HG02981 (cell line): ENCODE data around the gene VASP.
A peak's percentile ranks its signal among the peaks of the same experiment; 100 is the strongest.
"Not testable (repeated sequence)": the region's sequence is repeated elsewhere in the genome, so short reads cannot be mapped to it uniquely, and the experiment has no call there.

Experiments
- ATAC-seq: cut with Tn5 transposase; IDR thresholded peaks from one replicate; pipeline ENCODE4 v1.9.1; 2021; ENCODE audit warnings: mild to moderate bottlenecking, moderate library complexity; ENCODE audit not compliant: unreplicated experiment

Gene VASP

DNA sequence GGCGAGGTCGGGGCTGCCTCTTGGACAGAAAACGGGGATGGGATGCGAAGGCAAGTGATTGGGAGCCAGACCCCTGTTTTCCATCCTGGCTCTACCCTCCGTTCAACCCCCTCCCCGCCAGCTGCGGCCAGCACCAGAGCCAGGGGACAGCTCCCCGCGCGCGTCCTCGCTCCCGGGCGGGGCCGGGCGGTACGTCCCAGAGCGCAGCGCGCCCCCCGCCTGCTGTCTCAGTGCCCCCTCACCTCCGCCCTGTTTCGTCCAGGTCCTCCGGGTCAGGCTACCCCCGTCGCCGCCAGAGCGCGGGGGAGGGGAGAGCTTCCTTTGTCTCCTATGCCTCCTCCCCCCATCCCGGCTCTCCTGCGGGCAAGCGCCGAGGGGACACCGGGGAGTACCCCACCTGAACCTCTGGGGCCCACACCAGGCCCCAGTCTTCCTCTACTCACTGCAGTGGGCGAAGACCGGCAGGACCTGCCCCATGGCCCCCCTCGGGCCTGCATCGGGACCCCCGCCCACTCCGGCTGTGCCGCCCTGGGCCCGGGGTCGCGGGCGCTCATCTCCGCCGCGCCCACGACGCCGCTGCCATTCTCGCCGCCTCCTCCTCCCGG lies 10.8 kb upstream of the VASP start:
- peak; percentile 6 for ATAC-seq

DNA sequence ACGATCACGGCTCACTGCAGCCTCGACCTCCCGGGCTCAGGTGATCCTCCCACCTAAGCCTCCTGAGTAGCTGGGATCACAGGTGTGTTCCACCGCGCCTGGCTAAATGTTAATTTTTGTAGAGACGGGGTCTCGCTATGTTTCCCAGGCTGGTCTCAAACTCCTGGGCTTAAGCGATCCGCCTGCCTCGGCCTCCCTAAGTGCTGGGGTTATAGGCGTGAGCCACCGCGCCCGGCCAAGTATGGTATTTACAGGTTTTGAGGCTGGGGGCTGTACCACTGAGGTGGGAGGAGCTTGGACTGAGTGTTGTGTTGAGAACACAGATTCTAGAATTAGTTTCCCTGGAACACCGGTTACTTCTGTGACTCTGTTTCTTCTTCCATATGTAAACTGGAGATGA lies 9.5 kb upstream of the VASP start:
- ATAC-seq = no peak

DNA sequence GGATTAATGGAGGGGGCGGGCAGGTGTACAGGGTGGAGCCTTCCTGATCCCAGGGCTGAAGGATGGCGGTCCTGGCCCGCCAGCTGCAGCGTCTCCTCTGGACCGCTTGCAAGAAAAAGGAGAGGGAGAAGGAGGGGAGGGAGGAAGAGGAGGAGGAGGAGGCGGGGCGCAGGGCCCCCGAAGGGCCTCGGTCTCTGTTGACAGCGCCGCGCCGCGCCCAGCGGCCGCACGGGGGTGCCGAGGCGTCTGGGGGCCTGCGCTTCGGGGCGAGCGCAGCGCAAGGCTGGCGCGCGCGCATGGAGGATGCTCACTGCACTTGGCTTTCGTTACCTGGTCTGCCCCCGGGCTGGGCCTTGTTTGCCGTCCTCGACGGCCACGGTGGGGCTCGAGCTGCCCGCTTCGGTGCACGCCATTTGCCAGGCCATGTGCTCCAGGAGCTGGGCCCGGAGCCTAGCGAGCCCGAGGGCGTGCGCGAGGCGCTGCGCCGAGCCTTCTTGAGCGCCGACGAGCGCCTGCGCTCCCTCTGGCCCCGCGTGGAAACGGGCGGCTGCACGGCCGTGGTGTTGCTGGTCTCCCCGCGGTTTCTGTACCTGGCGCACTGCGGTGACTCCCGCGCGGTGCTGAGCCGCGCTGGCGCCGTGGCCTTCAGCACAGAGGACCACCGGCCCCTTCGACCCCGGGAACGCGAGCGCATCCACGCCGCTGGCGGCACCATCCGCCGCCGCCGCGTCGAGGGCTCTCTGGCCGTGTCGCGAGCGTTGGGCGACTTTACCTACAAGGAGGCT lies 8.7 kb upstream of the VASP start, which contains the start of gene PPM1N:
TSS of gene PPM1N (plus strand) at position 33 of the 785 bp plus-strand sequence. CDS start at position 63, 30 bp downstream.
- ATAC-seq = no peak

DNA sequence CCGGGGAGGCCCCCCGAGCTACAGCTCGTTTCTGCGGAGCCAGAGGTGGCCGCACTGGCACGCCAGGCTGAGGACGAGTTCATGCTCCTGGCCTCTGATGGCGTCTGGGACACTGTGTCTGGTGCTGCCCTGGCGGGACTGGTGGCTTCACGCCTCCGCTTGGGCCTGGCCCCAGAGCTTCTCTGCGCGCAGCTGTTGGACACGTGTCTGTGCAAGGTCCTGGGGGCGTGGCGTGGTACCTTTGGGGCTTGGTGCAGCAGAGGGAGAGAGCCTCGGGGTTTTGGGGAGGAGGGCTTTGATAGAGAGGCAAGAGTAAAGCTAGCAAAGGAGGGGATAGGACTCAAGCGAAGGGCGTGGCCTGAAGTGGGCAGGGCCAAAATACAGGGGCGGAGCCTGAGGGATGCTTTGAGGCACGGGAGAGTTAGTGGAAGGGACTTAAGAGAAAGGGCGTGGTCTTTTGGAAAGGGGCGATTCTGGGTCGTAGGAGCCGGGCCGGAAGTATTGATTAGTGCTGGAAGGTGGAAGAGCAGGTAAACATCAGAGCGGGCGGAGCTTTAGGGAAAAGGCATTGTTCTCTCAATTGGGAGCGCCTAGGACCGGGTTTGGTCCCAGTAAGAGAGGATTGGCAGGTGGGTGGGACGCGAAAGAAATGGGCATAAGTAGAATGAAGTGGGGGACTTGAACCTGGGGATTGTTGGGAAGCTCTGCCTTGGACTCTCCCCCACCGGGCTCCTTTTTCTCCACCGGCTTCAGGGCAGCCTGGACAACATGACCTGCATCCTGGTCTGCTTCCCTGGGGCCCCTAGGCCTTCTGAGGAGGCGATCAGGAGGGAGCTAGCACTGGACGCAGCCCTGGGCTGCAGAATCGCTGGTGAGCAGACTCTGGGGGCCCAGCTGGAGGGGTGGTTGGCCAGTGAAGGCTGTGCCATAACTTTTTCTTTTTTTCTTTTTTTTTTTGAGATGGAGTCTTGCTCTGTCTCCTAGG lies 7.8 kb upstream of the VASP start:
- ATAC-seq = no peak

DNA sequence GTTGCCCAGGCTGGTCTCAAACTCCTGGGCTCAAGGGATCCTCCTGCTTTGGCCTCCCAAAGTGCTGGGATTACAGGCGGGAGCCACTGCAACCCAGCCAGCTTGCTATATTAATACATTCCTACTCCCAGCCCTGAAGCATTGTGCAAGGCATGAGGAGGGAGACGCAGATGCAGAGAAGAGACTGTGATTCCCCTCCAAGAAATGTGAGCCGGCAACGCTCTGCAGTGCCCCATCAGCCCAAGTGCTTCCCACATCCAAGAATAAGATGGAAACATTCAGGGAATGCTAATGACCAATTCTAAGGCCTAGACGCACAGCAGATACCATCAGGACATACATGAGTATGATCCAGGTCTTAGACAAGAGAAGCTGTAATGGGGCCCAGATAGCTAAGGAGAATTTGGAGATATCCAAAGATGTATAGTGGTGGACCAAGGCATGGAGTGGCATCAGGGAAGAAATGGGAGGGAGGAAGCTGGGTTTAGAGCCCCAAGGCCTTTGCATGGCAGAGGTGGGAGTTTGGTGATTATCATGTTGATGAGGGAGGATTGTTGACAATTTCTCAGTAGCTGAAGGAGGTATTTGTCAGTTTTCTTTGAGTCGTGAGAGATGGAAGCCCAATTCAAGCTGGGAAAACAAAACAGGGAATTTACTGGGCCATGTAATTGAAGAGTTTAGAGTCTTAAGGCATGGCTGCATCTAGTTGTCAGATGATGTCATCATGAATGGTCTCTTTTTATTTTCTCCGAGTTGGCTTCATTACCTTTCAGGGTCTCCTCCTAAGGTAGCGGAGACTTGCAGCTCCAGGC lies 6.2 kb upstream of the VASP start:
- ATAC-seq = no peak

DNA sequence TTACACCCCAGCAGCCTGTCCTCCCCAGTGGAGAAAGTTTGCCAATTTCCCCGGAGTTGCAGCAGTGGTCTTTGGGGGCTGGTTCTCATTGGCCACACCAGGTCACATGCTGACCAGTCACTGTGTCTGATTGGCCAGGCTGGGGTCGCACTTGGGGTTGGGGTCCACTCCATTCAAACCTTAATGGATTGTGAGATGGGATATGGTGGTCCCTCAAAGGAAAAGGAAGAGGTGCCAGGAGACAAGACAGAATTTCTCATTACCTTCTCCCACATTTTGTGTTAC lies 5.6 kb upstream of the VASP start:
- no peak for ATAC-seq

DNA sequence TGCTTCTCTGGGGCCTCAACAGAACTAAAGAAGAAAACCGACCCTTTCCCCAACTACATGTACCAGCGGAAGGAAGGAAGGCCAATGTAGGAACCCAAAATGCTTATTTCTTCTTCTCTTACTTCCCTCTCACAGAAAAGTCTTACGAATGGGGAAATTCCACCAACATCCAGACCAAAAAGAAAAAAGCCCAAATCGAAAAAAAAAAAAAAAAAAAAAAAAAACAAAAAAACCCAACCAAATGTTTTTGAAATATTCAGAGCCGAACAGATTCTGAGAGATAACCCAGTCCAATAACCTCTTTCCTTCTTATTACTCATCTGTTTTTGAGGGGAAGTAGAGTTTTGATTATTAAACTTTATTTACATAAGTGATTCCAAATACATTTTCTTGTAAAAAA lies 5.2 kb upstream of the VASP start:
- no peak for ATAC-seq

DNA sequence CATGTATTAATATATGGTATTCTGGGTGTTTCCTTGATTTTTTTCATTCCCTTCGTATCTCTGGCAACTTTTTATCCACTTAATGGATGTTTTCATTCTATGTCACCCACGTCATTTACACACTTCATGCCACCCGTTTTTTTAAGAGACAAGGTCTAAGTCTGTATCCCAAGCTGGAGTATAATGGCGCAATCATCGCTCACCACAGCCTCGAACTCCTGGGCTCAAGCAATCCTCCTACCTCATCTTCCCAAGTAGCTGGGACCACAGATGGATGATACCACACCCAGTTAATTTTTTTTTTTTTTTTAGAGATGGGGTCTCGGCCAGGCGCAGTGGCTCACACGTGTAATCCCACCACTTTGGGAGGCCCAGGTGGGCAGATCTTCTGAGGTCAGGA lies 3.4 kb upstream of the VASP start:
- ATAC-seq = no peak

DNA sequence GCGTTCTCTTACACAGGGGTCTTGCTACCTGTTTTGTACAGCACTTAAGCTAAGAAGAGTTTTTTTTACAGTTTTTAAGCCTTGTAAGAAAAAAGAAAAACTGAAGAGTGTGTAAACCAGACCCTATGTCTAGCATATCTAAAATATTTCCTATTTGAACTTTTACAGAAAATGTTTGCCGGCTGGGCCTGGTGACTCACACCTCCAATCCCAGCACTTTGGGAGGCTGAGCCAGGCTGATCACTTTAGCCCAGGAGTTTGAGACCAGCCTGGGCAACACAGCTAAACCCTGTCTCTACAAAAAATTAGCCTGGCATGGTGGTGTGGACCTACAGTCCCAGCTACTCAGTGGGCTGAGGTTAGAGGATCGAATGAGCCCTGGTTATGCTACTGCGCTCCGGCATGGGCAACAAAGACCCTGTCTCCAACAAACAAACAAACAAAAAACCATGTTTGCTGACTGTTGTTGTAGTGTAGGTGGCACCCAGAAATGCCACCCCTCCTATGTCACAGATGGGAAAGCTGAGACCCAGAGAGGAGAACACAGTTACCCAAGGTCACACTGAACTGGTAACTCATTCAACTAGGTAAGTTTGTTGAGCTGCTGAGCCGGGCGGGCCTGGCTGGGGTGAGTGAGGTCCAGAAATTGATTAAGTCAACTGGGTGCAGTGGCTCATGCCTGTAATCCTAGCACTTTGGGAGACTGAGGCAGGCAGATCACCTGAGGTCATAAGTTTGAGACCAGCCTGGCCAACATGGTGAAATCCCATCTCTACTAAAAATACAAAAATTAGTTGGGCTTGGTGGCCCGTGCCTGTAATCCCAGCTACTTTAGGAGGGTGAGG lies 1.9 kb upstream of the VASP start:
- no peak for ATAC-seq

DNA sequence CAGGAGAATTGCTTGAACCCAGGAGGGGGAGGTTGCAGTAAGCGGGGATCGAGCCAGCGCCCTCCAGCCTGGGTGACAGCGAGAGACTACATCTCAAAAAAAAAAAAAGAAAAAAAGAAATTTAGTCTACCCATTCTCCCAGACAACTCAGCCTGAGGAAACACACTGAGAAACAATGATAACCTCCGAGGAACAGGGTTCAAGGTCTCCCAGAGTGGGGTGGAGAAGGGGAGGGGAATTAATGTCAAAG lies 1.4 kb upstream of the VASP start:
- no peak for ATAC-seq

DNA sequence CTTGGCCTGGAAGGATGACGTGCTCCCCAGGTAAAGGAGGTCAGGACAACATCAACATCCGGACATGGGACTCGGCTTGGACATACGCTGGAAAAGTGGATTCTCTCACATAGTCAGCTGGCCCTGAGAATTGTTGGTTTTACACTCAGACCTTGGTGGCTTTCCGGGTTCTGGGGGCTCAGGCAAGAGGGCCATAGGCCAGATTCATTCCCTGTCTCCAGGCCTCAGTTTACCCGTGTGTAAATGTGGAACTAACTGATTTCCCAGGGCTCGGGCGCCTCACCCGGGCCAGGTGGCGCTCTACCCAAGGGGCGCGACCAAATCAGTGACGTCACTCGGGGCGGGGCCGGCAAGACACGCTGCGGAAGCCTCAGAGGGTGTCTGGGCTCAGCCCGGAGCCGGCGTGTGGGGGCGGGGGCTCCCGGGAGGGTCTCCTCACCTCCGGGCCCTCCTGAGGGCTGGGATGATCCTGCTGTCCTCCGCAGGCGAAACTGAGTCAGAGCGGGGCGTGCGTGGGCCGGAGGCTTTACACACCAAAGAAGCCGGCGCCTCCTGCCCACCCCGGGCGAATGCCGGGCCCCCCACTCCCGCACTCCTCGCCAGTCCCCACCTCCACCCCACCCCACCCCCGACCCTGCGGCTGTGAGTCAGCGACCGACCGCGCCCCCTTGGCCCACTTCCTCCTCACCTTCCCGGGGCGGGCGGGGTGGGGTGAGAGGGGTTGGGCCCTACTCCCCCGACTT lies 862 bp upstream of the VASP start:
- peak; percentile 44 for ATAC-seq

DNA sequence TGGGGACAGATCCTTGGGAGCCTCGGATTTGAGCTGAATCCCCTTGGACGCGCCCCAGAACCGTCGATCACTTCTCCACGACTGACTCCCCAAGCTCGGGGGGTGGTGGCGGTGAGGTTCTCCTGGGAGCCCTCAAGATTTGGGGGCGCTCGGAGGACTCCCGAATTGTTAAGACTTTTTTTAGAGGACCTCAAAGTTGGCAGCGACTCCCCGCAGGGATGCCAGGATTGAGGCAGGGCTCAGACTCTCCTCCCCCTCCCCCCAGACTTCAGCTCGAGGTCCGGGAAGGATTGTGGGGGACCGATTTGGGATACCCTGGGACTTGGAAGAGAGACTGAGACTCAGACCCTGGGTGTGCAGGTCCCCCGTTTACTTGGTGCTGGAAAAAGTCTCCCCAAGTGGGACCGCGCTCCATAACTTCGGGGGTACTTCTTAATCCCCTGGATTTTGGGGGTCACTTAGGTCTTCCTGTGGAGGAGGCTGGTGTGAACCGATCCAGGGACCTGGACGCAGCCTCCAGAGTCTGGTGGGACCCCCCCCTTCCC lies 665 bp downstream of the VASP start:
- ATAC-seq = no peak

DNA sequence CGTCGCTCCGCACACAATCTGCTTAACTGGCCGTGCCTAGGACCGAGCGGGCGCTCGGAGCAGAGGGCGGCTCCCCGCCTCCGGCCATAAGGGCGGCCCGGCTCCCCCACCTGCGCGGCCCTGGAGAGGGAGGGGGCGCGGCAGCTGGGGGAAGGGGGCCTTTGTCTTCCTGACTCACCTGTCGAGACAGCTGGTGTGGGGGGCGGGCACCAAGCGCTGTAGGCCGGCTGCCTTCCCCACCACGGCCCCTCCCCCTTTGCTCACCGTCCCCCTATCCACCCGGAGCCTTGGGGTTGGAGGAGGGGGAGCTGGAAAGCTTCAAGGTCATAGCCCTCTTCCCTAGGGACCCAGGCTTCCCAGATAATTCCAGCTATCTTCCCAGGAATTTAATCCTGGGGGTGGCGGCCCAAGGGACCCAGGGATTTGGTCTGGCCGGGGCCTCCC lies 1.2 kb downstream of the VASP start:
- ATAC-seq = no peak

DNA sequence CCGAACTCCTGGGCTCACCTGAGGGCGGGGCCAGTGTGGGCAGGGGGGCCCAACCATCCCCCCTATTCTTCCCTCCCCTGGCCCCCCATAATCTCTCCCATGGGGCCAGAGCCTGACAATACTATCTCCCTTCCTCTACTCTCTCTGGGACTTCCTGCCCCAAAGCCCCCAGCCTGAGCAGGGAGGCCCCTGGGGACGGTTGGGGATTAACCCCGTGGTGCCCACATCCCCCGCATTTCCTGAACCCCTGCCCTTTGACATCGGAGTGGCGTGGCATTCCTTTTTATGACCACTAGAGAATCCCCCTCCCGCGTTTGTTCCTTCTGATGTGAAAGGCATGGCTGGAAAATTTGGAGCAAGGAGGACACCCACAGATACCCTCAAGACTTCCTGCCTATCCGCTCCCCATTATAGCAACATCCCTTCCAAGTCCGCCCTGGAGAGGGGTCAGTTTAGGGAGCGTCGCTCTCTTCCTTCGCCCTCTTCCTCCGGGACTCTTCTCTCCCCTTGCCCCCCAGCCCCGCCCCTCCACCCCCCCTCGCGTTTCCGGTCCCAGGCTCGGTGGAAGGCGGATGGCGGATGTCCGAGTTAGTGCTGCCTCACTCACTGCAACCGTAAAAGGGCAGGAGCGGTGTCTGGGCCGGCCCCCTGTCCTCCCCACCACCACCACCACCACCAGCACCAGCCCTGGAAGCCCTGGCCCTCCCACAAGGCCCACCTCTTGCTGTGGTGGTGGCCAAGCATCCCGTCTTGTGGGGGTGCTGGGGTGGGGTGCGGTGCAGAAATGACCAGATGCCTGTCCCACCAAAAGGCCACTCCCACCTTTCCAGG lies 1.8 kb downstream of the VASP start:
- no peak for ATAC-seq

DNA sequence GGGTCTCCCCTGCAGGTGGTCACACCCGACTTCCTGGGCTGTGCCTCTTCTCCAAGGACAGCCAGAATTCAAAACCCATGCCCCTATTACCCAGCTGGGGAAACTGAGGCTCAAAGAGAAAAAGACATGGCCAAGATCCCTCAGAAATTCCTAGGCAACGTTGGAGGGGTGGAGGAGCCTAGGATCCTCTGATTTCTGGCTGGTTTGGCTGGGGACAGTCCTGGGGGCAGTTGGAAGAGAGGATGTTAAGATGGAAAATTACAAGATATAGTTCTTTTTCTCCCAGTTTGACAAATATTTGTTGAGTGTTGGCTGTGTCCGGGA lies 2.4 kb downstream of the VASP start:
- no peak for ATAC-seq

DNA sequence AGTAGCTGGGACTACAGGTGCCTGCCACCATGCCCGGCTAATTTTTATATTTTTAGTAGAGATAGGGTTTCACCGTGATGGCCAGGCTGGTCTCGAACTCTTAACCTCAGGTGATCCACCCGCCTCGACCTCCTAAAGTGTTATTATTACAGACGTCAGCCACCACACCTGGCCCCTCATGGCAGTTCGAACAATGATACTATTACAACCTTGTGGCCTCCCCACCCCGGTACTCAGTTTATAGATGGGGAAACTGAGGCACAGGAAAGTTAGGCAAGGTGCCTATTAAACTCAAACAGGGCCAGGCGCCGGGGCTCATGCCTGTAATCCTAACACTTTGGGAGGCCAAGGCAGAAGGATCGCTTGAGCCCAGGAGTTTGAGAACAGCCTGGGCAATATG lies 3.1 kb downstream of the VASP start:
- not testable (repeated sequence) for ATAC-seq

DNA sequence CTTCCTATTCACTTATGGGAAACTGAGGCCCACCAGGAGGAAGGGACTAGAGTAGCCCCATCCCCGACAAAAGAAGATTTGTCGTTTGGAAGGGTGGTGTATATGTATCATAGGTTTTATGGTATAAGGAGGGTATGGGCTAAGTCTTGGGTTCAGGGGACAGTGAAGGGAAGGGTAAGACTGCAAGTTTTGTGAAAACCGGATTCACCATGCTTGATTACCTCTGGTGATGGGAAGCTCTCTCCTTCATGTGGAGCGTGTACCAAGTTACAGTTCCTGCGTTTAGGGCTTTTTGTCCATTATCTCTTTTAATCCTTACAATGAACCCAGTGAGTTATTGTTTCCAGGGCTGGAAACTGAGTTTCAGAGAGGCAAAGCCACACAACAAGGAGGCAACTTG lies 3.8 kb downstream of the VASP start:
- no peak for ATAC-seq

DNA sequence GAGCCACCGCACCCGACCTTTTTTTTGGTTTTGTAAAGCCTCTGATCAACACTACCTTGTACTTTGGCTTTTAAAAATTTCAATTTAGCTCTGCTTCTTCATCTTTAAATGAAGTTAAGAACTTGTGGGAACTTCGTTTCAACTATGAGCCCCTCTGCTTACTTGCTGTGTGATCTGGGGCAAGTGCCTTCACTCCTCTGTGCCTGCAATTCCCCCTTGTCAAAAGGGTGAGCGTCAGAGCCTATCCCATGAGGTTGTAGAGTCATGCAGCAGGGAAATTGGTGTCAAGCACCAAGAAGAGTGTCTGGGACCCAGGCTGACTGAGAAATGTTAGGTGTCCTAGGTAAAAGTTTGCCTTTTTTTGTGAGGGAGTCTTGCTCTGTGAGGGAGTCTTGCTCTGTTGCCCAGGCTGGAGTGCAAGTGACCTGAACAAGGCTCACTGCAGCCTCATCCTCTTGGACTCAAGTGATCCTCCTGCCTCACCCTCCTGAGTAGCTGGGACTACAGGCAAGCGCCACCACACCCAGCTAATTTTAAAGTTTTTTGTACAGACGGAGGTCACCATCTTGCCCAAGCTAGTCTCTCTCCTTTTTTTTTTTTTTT lies 5.7 kb downstream of the VASP start:
- no peak for ATAC-seq
